Erythroblast (primary cell): ENCODE results near the gene SLC25A10.

Experiments
- DNase-seq, 2 experiments: peaks; one replicate each; lab custom pipeline; 2025; lab: John Stamatoyannopoulos, UW
- GATA1 ChIP-seq: IDR thresholded peaks from 2 replicates; pipeline ENCODE4 v1.6.1; 2011; ENCODE audit warnings: low read depth, mild to moderate bottlenecking, control low read depth, low read length, moderate library complexity
- POLR2A ChIP-seq: IDR thresholded peaks from 2 replicates; pipeline ENCODE4 v1.6.1; 2011; ENCODE audit warnings: mild to moderate bottlenecking, low read length

Gene SLC25A10

GRCh38 chr17:81681672-81682071, 30.4 kb upstream of the SLC25A10 start:
- TF ChIP-seq GATA1 (no peak), POLR2A (no peak)
- no peak for DNase-seq

GRCh38 chr17:81682565-81683207, 29.4 kb upstream of the SLC25A10 start:
- DNase-seq = peak; percentile 33 to 44
- TF ChIP-seq POLR2A (no peak), GATA1 (no peak)

GRCh38 chr17:81683208-81683583, 28.9 kb upstream of the SLC25A10 start:
- no peak for TF ChIP-seq GATA1
- no peak for TF ChIP-seq POLR2A
- DNase-seq = no peak

DNA sequence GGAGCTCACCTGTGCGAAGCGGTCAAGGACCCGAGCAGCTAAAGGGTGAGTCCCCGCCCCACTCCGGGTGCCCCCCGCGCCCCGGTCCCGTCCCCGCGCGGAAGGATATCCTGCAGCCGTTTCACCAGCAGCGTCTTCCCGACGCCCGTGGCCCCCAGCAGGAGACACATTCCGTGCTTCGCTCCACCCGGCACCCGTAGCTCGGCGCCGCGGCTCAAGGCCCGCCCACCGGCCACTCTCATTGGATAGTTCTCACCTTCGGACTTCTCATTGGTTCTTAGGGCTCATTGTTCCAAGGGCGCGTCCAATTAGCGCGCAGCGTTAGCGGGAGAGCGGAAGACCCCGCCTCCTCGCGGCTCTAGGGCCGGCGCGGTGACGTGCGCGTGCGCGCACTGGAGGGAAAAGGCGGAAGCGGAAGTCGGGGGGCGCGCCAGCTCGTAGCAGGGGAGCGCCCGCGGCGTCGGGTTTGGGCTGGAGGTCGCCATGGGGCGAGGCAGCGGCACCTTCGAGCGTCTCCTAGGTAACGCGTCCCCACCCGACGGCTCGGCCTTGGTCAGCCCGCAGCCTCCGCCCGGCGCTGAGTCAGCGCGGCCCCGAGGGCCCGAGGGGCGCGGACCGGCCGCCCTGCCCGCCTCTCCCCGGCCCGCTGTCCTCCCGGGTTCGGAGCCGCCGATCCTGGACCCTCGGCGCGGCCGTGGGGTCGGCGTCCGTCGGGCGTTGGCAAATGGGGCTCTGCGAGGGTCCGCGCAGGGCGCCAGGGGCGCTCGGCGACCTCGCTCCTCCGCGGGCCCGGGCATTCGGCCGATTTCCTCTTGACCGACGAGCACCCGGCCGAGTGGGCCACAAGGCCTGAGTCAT, 28.3 kb upstream of the SLC25A10 start, which contains the start of the genes ARL16 and HGS:
ARL16 (minus strand) TSS at position 214 of the 858 bp plus-strand sequence; CDS start at position 170, 44 bp downstream.
HGS (plus strand) TSS at position 428 of the 858 bp plus-strand sequence; CDS start at position 484, 56 bp downstream.
- peak; percentile 99 to 100 for DNase-seq
- peak; percentile 74 for TF ChIP-seq POLR2A
- no peak for TF ChIP-seq GATA1

DNA sequence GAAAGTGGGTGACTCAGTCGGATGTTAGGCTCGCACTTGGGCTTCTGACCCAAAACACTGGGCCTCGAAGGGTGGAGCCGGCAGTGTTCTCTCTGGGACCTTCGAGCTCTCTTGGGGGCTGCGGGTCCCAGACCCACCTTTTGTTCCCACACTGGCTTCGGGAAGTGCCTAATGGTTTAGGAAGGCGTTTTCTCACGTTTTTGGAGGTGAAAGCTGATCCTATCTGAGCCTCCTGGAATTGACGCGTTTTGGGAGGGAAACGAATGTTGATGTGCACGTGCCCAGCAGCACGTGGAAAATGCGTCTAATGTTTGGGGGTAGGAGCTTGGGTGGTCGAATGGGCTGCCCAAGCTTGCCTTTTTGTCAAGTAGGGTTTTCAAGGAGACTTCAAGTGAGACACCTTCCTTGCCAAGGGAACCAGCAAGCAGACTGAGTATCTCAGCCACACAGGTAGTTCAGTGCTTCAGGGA, 27.6 kb upstream of the SLC25A10 start:
- no peak for TF ChIP-seq GATA1
- TF ChIP-seq POLR2A = no peak
- peak in 1 of 2 experiments; percentile 64 for DNase-seq

GRCh38 chr17:81685108-81685507, 27.0 kb upstream of the SLC25A10 start:
- DNase-seq = peak; percentile 21 to 43
- TF ChIP-seq POLR2A (no peak), GATA1 (no peak)

DNA sequence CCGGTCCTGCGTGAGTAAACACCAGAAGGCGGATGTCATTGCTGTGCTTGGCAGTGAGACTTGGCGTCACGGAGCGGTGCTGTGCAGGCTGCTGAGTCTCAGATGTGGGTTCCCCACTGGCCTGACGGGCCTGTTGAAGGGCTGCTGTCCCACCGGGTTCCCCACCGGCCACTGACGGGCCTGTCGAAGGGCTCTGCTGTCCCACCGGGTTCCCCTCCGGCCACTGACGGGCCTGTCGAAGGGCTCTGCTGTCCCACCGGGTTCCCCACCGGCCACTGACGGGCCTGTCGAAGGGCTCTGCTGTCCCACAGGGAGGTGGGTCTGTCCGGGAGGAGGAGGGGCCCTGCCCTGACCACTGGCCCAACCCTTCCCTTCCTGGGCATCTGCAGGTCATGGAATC, 25.5 kb upstream of the SLC25A10 start:
- TF ChIP-seq GATA1 (no peak), POLR2A (no peak)
- no peak for DNase-seq

DNA sequence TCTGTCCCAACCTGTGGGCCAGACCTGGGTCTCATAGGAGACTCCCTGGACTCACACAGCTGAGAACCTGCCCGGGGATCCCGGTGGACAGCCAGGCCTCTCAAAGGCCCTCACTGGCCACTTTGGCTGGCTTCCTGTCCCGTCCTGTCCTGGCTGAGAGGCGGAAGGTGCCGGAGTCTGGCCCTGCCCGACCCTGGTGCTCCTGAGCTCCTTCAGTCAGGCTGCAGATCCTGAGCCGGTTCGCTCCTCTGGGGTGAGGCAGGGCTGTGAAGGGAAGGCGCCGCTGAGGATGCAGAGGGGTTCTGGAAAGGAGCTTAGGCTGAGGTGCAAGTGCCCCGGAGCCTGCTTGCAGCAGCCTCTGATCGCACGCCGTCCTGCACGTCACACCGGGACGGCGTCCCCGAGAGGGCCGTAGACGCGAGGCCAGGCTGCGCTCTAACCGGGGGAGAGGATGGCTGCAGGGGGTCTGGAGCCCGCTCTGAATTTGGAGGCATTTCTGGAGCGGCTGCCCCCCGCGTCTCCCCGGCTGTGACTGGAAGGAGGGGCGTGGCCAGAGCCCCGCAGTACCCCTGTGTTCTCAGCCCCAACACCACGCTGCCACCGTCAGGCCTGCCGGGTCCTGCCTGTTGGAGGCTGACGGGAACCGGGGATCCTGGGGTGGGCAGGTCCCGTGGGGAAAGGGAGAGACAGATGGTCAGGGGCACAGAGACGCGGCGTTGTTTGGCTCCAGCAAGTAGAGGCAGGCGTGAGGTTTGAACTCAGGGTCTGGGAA, 24.1 kb upstream of the SLC25A10 start:
- TF ChIP-seq GATA1 (no peak), POLR2A (no peak)
- no peak for DNase-seq

GRCh38 chr17:81688616-81689015, 23.5 kb upstream of the SLC25A10 start:
- no peak for DNase-seq
- TF ChIP-seq GATA1 = no peak
- no peak for TF ChIP-seq POLR2A

DNA sequence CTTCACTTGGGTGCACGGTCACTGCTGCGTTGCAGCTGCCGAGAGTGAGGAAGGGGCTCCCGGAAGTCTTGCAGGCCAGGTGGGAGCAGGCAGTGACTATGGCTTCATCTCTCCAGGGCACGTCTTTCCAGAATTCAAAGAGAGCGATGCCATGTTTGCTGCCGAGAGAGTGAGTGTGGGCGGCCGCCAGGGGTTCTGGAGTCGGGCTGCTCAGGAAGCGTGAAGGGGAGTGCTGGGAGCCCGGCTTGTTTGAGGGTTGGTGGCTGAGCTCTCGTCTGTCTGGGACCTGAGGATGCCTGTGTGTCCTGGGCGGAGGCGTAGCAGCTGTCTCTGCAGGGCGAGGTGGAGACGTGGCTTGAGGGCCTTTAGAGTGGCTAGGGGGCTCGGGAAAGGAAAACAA, 22.0 kb upstream of the SLC25A10 start:
- DNase-seq = no peak
- TF ChIP-seq POLR2A = no peak
- no peak for TF ChIP-seq GATA1

DNA sequence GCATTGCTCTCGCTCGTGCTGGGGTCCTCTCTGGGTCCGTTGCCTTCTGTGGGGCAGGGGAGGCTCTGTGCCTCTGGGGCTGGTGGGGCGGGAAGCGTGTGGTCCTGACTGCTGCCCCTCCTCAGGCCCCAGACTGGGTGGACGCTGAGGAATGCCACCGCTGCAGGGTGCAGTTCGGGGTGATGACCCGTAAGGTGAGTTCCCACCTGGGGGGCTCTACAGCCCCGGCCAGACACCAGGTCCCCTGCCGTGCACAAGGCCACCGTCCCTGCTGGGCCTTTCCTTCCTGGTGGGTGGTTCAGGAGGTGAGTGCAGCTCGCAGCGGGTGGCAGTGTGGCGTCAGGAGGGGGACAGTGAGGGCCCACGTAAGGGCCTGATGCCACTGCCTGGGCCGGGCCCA, 21.5 kb upstream of the SLC25A10 start:
- TF ChIP-seq POLR2A = no peak
- no peak for TF ChIP-seq GATA1
- no peak for DNase-seq

DNA sequence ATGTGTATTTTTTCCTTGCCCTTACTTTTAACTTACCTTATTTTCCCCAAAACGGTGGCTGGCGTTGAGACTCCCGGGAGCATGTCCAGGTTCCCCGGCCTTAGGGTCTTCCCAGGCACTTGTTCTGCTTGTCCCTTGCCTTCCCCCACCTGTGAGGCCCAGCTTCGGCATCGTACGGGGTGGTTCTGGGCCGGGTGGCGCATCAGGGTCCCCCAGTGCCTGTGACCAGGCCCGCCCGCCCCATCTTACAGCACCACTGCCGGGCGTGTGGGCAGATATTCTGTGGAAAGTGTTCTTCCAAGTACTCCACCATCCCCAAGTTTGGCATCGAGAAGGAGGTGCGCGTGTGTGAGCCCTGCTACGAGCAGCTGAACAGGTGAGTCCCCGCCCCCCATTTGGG, 20.9 kb upstream of the SLC25A10 start:
- DNase-seq = no peak
- TF ChIP-seq GATA1 (no peak), POLR2A (no peak)

DNA sequence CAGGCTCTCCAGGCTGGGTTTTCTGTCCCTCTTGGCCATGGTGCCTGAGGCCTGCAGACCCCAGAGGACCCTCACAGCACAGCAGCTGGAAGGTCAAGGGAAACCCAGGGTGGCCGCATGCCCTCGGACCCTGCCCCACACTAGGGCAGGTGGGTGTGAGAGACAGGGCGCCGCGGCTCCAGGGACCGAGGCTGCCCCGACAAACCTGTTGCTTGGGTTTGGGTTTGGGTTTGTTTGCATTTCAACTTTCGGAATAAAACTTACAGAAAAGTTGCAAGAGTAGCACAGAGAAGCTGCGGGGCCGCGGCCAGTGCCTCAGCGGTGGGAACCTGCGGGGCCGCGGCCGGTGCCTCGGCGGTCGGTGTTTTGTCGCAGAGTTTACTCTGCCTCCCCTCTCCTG, 20.5 kb upstream of the SLC25A10 start:
- TF ChIP-seq GATA1 (no peak), POLR2A (no peak)
- no peak for DNase-seq
